OCI-LY7 (cell line): ENCODE results near the gene ARHGEF26. TPM values are rescaled to one million over a fixed set of nuclear protein-coding genes. Genes with fewer than 3 reads are reported as not detected.

Experiments
- BruUV-seq: library from RNA; stranded (reverse); fragments of 400-500 nt; replicated peaks from 2 replicates; lab custom pipeline; 2021; lab: Mats Ljungman, UMichigan
- CTCF ChIA-PET: fragments of 300-600 bp; sonication (Branson Sonifier 250); formaldehyde crosslinking; loops from one replicate; lab custom pipeline; 2022; ENCODE audit warnings: antibody characterized with exemption; ENCODE audit not compliant: unreplicated experiment; lab: Charles Lee
- POLR2A ChIA-PET: fragments of 300-600 bp; sonication (Branson Sonifier 250); formaldehyde crosslinking; loops from one replicate; lab custom pipeline; 2022; ENCODE audit warnings: antibody characterized with exemption; lab: Charles Lee
- DNase-seq: peaks from one replicate; pipeline ENCODE4 v3.0.0-alpha.2; 2015; ENCODE audit warnings: low spot score
- H2AFZ ChIP-seq: fragments of 200-600 bp; sonication (generic), shearing (Covaris generic); 2 replicates; pipeline ENCODE4 v1.6.1; 2014; ENCODE audit warnings: mild to moderate bottlenecking, antibody characterized with exemption, low read length, moderate library complexity
- H3K27ac ChIP-seq: fragments of 200-600 bp; sonication (generic); 2 replicates; pipeline ENCODE4 v1.5.1; 2014; ENCODE audit warnings: mixed run types, low read depth, mild to moderate bottlenecking, moderate library complexity, low read length, inconsistent platforms; ENCODE audit not compliant: poor library complexity, severe bottlenecking
- H3K36me3 ChIP-seq: fragments of 200-600 bp; sonication (generic); 2 replicates; pipeline ENCODE4 v1.6.1; 2014; ENCODE audit warnings: mild to moderate bottlenecking, antibody characterized with exemption, low read length, moderate library complexity, mixed read lengths; ENCODE audit not compliant: insufficient read depth
- H3K4me1 ChIP-seq: fragments of 200-600 bp; sonication (generic); 2 replicates; pipeline ENCODE4 v1.5.1; 2014; ENCODE audit warnings: mild to moderate bottlenecking, low read length; ENCODE audit not compliant: insufficient read depth, poor library complexity, severe bottlenecking
- H3K4me2 ChIP-seq: fragments of 200-600 bp; sonication (generic); 2 replicates; pipeline ENCODE4 v1.6.1; 2014; ENCODE audit warnings: mild to moderate bottlenecking, low read length
- H3K4me3 ChIP-seq: fragments of 200-600 bp; sonication (generic); 2 replicates; pipeline ENCODE4 v1.5.1; 2014; ENCODE audit warnings: mild to moderate bottlenecking, low read depth, low read length; ENCODE audit not compliant: poor library complexity, severe bottlenecking
- H3K79me2 ChIP-seq: fragments of 200-600 bp; sonication (generic); 2 replicates; pipeline ENCODE4 v1.6.1; 2016; ENCODE audit warnings: low read depth, mild to moderate bottlenecking, low read length, moderate library complexity, mixed read lengths; ENCODE audit not compliant: insufficient read depth
- H3K9me2 ChIP-seq: fragments of 200-600 bp; sonication (generic); 2 replicates; pipeline ENCODE4 v1.6.1; 2016; ENCODE audit warnings: mild to moderate bottlenecking, low read length, mixed read lengths; ENCODE audit not compliant: insufficient read depth
- H3K9me3 ChIP-seq: fragments of 200-600 bp; sonication (generic); 2 replicates; pipeline ENCODE4 v1.6.1; 2014; ENCODE audit warnings: mild to moderate bottlenecking, mixed run types, low read length, mixed read lengths
- H4K20me1 ChIP-seq: fragments of 200-600 bp; sonication (generic); 2 replicates; pipeline ENCODE4 v1.6.1; 2014; ENCODE audit warnings: mild to moderate bottlenecking, antibody characterized with exemption, low read length, moderate library complexity, mixed read lengths; ENCODE audit not compliant: insufficient read depth
- CTCF ChIP-seq: fragments of 200-600 bp; sonication (generic); conservative IDR thresholded peaks from 2 replicates; pipeline ENCODE4 v1.5.1; 2014; ENCODE audit warnings: mild to moderate bottlenecking, antibody characterized with exemption, low read length, moderate library complexity, mixed read lengths
- EZH2phosphoT487 ChIP-seq: fragments of 200-600 bp; sonication (generic); IDR thresholded peaks from 2 replicates; pipeline ENCODE4 v1.6.1; 2018; ENCODE audit warnings: low read depth, borderline replicate concordance, mild to moderate bottlenecking, mixed run types, antibody characterized with exemption, low read length, moderate library complexity, mixed read lengths
- intact Hi-C: fragments of 100-400 bp; cut with micrococcal nuclease; formaldehyde crosslinking; loops from one replicate; pipeline ENCODE4 v1.10.0; 2022; ENCODE audit not compliant: unreplicated experiment
- total RNA-seq, 2 experiments: library from RNA; depleted of rRNA in 1 of 2; stranded (reverse); fragments of >200 nt in 1 of 2; shearing (Covaris generic) in 1 of 2; gene quantifications; 2 replicates each; pipeline ENCODE4 v1.2.3, GENCODE V29; 2014 to 2022

ARHGEF26 gene
- total RNA-seq, 2 experiments from 2014 or later = 0.11 to 0.35 TPM

- ChIA-PET CTCF (no interaction called here), POLR2A (interaction anchor here (0.5 kb wide), 1 partner anchor 74 kb away, joined by 3 read pairs; no protein-coding TSS in a partner anchor)
- Histone ChIP-seq H2AFZ (no peak overlapping the region), H3K4me1 (no peaks in the 10 kb centered on the region), H3K4me2 (no peak overlapping the region), H3K9me3 (no peaks in the 10 kb centered on the region), H3K79me2 (no peaks in the 10 kb centered on the region), H3K27ac (no peak overlapping the region), H3K4me3 (no peak overlapping the region), H3K9me2 (no peaks in the 10 kb centered on the region), H3K36me3 (peaks cover 22% of the 10 kb centered on the region), H4K20me1 (no peaks in the 10 kb centered on the region)
- intact Hi-C loops = loop anchor here (5.0 kb wide), 1 partner anchor 157 kb away; no protein-coding TSS in a partner anchor
- DNase-seq = no peak
- TF ChIP-seq CTCF (no peak), EZH2phosphoT487 (no peak)
- no TSS peak for BruUV-seq
Observed at GRCh38 chr3:154254527-154254926, 133.3 kb downstream of the ARHGEF26 start.

GRCh38 chr3:154273381-154273780, 152.2 kb downstream of the ARHGEF26 start:
- Histone ChIP-seq H3K9me2 (no peaks in the 10 kb centered on the region), H3K79me2 (no peaks in the 10 kb centered on the region), H3K27ac (no peak overlapping the region), H3K36me3 (peaks cover 98% of the 10 kb centered on the region), H3K9me3 (peaks cover 5% of the 10 kb centered on the region; the same call in 1 of the 2 replicates), H3K4me1 (no peaks in the 10 kb centered on the region), H3K4me3 (no peak overlapping the region), H4K20me1 (no peaks in the 10 kb centered on the region), H3K4me2 (no peak overlapping the region), H2AFZ (no peak overlapping the region)
- TF ChIP-seq CTCF (no peak), EZH2phosphoT487 (no peak)
- DNase-seq = no peak
- BruUV-seq = no TSS peak
- ChIA-PET CTCF (no interaction called here), POLR2A (no interaction called here)
- intact Hi-C loops = no loop called here

GRCh38 chr3:154274348-154274747, 153.2 kb downstream of the ARHGEF26 start:
- ChIA-PET POLR2A (interaction anchor here (0.6 kb wide), 1 partner anchor 49 kb away, joined by 3 read pairs; no protein-coding TSS in a partner anchor), CTCF (no interaction called here)
- BruUV-seq = no TSS peak
- Histone ChIP-seq H3K4me3 (no peak overlapping the region), H3K27ac (no peak overlapping the region), H3K9me3 (no peaks in the 10 kb centered on the region), H3K9me2 (no peaks in the 10 kb centered on the region), H3K36me3 (peaks cover 98% of the 10 kb centered on the region), H3K4me1 (no peaks in the 10 kb centered on the region), H2AFZ (no peak overlapping the region), H4K20me1 (no peaks in the 10 kb centered on the region), H3K4me2 (no peak overlapping the region), H3K79me2 (no peaks in the 10 kb centered on the region)
- intact Hi-C loops = no loop called here
- no peak for DNase-seq
- no peak for TF ChIP-seq CTCF
- TF ChIP-seq EZH2phosphoT487 = no peak
